CD4-positive, alpha-beta T cell treated with Interleukin-2 at 100 ng/mL for 4 hours (primary cell): ENCODE data around the gene FAM168B.

Experiments used
- DNase-seq: peaks from one replicate; pipeline ENCODE4 v3.0.0-alpha.2; 2020; ENCODE audit warnings: low spot score

FAM168B gene

GRCh38 chr2:131039908-131040660 lies 53.2 kb downstream of the FAM168B start:
- peak; percentile 17 for DNase-seq

- DNase-seq = no peak
Measured at GRCh38 chr2:131039535-131039907, 53.7 kb downstream of the FAM168B start.

- no peak for DNase-seq
Measured at GRCh38 chr2:131039101-131039440, 54.2 kb downstream of the FAM168B start.

GRCh38 chr2:131038258-131039100 lies 54.8 kb downstream of the FAM168B start:
- no peak for DNase-seq

GRCh38 chr2:131037398-131038257 lies 55.6 kb downstream of the FAM168B start:
- DNase-seq = no peak

GRCh38 chr2:131036696-131037397 lies 56.4 kb downstream of the FAM168B start:
- DNase-seq = no peak

- DNase-seq = no peak
Measured at GRCh38 chr2:131036269-131036668, 57.0 kb downstream of the FAM168B start.

GRCh38 chr2:131035826-131036231 lies 57.4 kb downstream of the FAM168B start:
- no peak for DNase-seq

- DNase-seq = no peak
Measured at GRCh38 chr2:131035112-131035825, 58.0 kb downstream of the FAM168B start.

- no peak for DNase-seq
Measured at GRCh38 chr2:131034122-131035051, 58.9 kb downstream of the FAM168B start.

GRCh38 chr2:131033786-131034121 lies 59.5 kb downstream of the FAM168B start:
- no peak for DNase-seq

- DNase-seq = no peak
Measured at GRCh38 chr2:131032393-131032836, 60.8 kb downstream of the FAM168B start.

- no peak for DNase-seq
Measured at GRCh38 chr2:131031875-131032274, 61.4 kb downstream of the FAM168B start.

GRCh38 chr2:131031431-131031841 lies 61.8 kb downstream of the FAM168B start:
- DNase-seq = no peak

GRCh38 chr2:131030478-131030971 lies 62.7 kb downstream of the FAM168B start:
- DNase-seq = no peak

- DNase-seq = no peak
Measured at GRCh38 chr2:131029812-131030211, 63.4 kb downstream of the FAM168B start.

- DNase-seq = no peak
Measured at GRCh38 chr2:131027566-131028528, 65.4 kb downstream of the FAM168B start.

- DNase-seq = no peak
Measured at GRCh38 chr2:131026919-131027318, 66.3 kb downstream of the FAM168B start.

GRCh38 chr2:131023758-131024157 lies 69.5 kb downstream of the FAM168B start:
- no peak for DNase-seq
